ENCODE results near the gene ASTN1. TPM values are rescaled to one million over a fixed set of nuclear protein-coding genes. Genes with fewer than 3 reads are reported as not detected.

ASTN1 gene
- total and polyA plus RNA-seq, 9 of the 15 experiments (the other 6 are each of a cell fraction or from before 2014, with no cell fraction given), result 0.05 to 0.22 (median 0.18) TPM

- no peak for TF ChIP-seq TRIM25 (IDR thresholded peaks at IDR 0.05; ENCODE audit: borderline replicate concordance)
- TF ChIP-seq PYGO2 (tag; IDR thresholded peaks at IDR 0.05), result no peak
- no peak for TF ChIP-seq PRMT5 (CRISPR knock-in tag; IDR thresholded peaks at IDR 0.05)
- no peak for TF ChIP-seq HMG20B (CRISPR knock-in tag; IDR thresholded peaks at IDR 0.05)
- no peak for TF ChIP-seq TFE3 (CRISPR knock-in tag; IDR thresholded peaks at IDR 0.05)
Measured at GRCh38 chr1:176983731-176984130, 180.8 kb downstream of the ASTN1 start (continued).

GRCh38 chr1:176976771-176977170, 187.7 kb downstream of the ASTN1 start:
- H2AFZ ChIP-seq (ENCODE audit: low read depth, low read length), result no peak overlapping the region
- no peak overlapping the region for H3K4me2 ChIP-seq (ENCODE audit: insufficient read depth, low read length)
- H3K27ac ChIP-seq (ENCODE audit: extremely low read depth, low read depth, low read length), result no peak overlapping the region
- in situ Hi-C loops (cut with MboI), result no loop called here
- H3K4me1 ChIP-seq (replicated peaks in 1 of 2; ENCODE audit: control insufficient read depth in 2 of 2, insufficient read depth in 2 of 2, low read length in 2 of 2), result no peaks in the 10 kb centered on the region
- FAIRE-seq (no peak), DNase-seq (ENCODE audit: extremely low read depth in 1 of 4, low spot score in 3 of 4) (no peak), ATAC-seq (no peak)
- intact Hi-C loops (cut with micrococcal nuclease), result no loop called here
- no TSS peak for BruUV-seq (replicated peaks)
- H3K4me3 ChIP-seq, result no peak overlapping the region
- H3K36me3 ChIP-seq (ENCODE audit: control insufficient read depth, insufficient read depth, low read length), result no peaks in the 10 kb centered on the region
- TF ChIP-seq ZNF175 (CRISPR knock-in tag; IDR thresholded peaks at IDR 0.05; ENCODE audit: low read depth) (no peak), ZNF133 (CRISPR knock-in tag; IDR thresholded peaks at IDR 0.05) (no peak), TEAD2 (tag; IDR thresholded peaks at IDR 0.05) (no peak), GABPB2 (CRISPR knock-in tag; conservative IDR thresholded peaks at IDR 0.05) (no peak)
- POLR2A ChIA-PET, result interaction anchor here (0.6 to 0.7 kb wide), 2 partner anchors 1889 to 1954 kb away, joined by 3 to 4 read pairs; no protein-coding TSS in a partner anchor
- H3K9me1 ChIP-seq (ENCODE audit: control insufficient read depth, insufficient read depth, low read length), result no peaks in the 10 kb centered on the region
- under 1% methylated on average over 7 of the region's 7 CpGs for WGBS (ENCODE audit: insufficient coverage, low coverage, missing lambda C conversion rate)
- CTCF ChIA-PET (ENCODE audit: low intra/inter-chr PET ratio), result no interaction called here
- H3K9me3 ChIP-seq (replicated peaks; ENCODE audit: control insufficient read depth, insufficient read depth, low read depth, low read length), result no peaks in the 10 kb centered on the region
- no peaks in the 10 kb centered on the region for H3K79me2 ChIP-seq (ENCODE audit: control insufficient read depth, insufficient read depth, low read length)
- H4K20me1 ChIP-seq (replicated peaks; ENCODE audit: control insufficient read depth, insufficient read depth, low read length), result no peaks in the 10 kb centered on the region
- no peak overlapping the region for H3K9ac ChIP-seq (ENCODE audit: insufficient read depth in 1 of 2, low read depth in 2 of 2, low read length in 2 of 2)
- no peaks in the 10 kb centered on the region for H3K27me3 ChIP-seq (ENCODE audit: control insufficient read depth in 2 of 2, insufficient read depth in 2 of 2, low read length in 2 of 2)

All from K562 (cell line).